CD4-positive, alpha-beta T cell treated with Interleukin-12 subunit alpha and Interleukin-12 subunit beta, for 1 hour (primary cell): Measurements from ENCODE around the gene SLC39A13.

Experiments
- DNase-seq: peaks from one replicate; pipeline ENCODE4 v3.0.0-alpha.2; 2020

The SLC39A13 gene

GRCh38 chr11:47461876-47462275 lies 53.5 kb downstream of the SLC39A13 start:
- no peak for DNase-seq

GRCh38 chr11:47464483-47464882 lies 56.1 kb downstream of the SLC39A13 start:
- DNase-seq: no peak
